Mesodermal cell (in vitro differentiated cells): ENCODE data around the gene AGFG1.

Source experiments
- H3K27ac ChIP-seq: 2 replicates; pipeline ENCODE4 v1.7.0; 2013; ENCODE audit warnings: mild to moderate bottlenecking, low read depth, low read length, moderate library complexity; ENCODE audit not compliant: severe bottlenecking
- H3K36me3 ChIP-seq: 2 replicates; pipeline ENCODE4 v1.7.1; 2013; ENCODE audit warnings: mild to moderate bottlenecking, low read length, moderate library complexity; ENCODE audit not compliant: control insufficient read depth, insufficient read depth
- H3K4me1 ChIP-seq: one replicate; pipeline ENCODE4 v1.7.1; 2013; ENCODE audit warnings: mild to moderate bottlenecking, low read length; ENCODE audit not compliant: insufficient read depth, control insufficient read depth, poor library complexity, severe bottlenecking
- H3K4me3 ChIP-seq: 2 replicates; pipeline ENCODE4 v1.7.0; 2013; ENCODE audit warnings: low read length, control low read depth, mild to moderate bottlenecking; ENCODE audit not compliant: insufficient read depth, poor library complexity, severe bottlenecking; ENCODE audit errors: extremely low read depth
- H3K9me3 ChIP-seq: 2 replicates; pipeline ENCODE4 v1.7.1; 2013; ENCODE audit warnings: mild to moderate bottlenecking, low read length, moderate library complexity; ENCODE audit not compliant: control insufficient read depth
- WGBS, 2 experiments: methylation state at CpG; one replicate each; pipeline ENCODE4 v1.1.5; 2013; ENCODE audit warnings: missing lambda C conversion rate in 2 of 2; ENCODE audit not compliant: insufficient coverage in 2 of 2; 5-methylcytosine and 5-hydroxymethylcytosine counted together

Gene AGFG1

DNA sequence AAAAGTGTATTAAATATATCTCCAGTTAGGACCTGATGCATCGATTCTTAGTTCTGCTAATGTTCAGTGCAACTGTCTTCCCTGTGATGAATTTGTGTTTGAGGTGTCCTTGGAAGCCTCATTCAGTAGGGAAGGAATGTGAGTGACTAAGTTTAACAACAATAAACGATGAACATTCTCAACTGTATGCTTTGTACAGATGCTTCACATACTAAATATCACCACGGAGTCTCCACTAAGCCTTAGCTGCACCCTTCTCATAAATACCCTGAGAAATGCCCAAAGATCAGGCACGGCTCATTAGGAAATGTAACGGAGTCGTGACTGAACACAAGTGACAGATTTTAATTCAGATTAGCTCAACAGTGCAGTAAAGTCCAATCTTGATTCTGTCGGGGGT, 24.4 kb upstream of the AGFG1 start:
- peaks cover 34% of the 10 kb centered on the region for H3K4me1 ChIP-seq
- H3K36me3 ChIP-seq: no peaks in the 10 kb centered on the region
- peak overlapping the region; percentile 37 for H3K27ac ChIP-seq
- H3K4me3 ChIP-seq: no peak overlapping the region
- H3K9me3 ChIP-seq: no peaks in the 10 kb centered on the region
- 82 to 88% methylated on average over 5 to 6 of the region's 7 CpGs for whole genome bisulfite sequencing, 2 experiments

DNA sequence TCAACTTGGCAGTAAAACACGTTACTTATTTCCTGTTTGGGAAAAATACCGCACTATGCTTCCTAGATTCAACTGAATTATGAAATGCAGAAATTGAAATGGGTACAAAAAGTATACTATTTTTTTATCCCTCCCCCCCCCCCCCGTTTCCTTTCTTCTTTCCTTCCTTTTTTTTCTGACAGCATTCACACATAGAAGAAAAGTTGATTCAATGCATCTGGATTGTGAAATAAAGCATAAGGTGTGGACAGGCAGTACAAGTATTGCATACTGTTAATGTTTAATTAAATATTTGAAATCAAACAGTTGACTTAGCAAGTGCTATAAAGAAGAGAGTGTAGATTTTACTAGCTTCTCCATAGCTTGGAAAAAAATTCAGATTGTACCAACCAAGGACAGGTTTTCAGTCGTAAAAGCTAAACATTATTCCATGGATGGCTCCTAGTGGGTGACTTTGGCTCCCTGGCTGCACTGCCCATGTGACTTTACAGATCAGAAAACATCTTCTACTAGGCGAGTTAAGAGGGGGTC, 21.6 kb upstream of the AGFG1 start:
- H3K4me1 ChIP-seq: peaks cover 24% of the 10 kb centered on the region
- H3K36me3 ChIP-seq: no peaks in the 10 kb centered on the region
- WGBS, 2 experiments: 85 to 100% methylated on average over 2 to 3 of the region's 5 CpGs
- no peaks in the 10 kb centered on the region for H3K9me3 ChIP-seq
- no peak overlapping the region for H3K4me3 ChIP-seq
- H3K27ac ChIP-seq: no peak overlapping the region

DNA sequence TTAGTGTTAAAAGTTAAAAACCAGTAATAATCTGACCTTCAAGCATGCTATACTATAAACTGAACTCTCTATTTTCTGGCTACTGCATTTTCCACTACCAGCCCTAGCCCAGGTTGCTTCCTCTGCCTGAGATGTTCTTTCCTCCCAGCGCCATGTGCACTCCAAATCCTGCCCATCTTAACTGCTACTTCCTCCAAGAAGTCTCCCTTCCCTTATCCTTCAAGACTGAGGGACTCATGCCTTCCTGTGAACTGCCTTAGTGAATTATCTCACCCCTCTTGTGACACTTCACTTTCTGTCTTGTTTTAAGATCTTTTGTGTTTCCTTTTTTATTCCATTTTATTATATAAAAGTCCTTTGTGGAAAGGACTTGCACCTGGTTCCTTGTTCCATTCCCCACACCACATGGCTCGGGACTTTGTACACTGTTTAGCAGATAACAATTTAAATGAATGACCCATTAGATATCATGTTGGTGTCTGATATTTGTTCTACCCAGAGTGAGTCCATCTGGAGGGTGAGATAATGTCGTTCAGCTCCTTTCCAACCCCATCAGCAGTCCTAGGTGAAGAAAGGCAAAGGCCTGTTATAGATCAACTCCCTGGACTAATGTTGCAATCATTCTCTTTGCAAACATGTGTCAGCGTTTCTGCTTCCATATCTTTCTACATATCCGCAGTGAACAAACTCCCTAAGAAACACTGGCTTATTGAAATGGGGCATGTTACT, 20.9 kb upstream of the AGFG1 start:
- WGBS, 2 experiments: 89 to 90% methylated on average over 3 to 4 of the region's 5 CpGs
- H3K27ac ChIP-seq: no peak overlapping the region
- H3K9me3 ChIP-seq: no peaks in the 10 kb centered on the region
- peaks cover 22% of the 10 kb centered on the region for H3K4me1 ChIP-seq
- H3K4me3 ChIP-seq: no peak overlapping the region
- H3K36me3 ChIP-seq: no peaks in the 10 kb centered on the region

DNA sequence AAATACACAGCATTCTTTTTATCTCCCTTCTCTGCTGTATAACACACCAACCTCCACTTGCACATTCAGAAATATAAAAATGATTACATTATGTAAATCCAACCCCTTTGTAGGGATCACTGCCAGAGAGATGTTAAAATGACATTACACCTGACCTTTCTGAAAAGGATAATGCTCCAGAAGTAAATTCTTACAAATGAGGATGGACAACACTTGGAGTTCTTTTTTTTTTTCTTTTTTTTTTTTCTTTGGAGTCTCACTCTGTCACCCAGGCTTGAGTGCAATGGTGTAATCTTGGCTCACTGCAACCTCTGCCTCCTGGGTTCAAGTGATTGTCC, 20.3 kb upstream of the AGFG1 start:
- H3K4me1 ChIP-seq: peaks cover 17% of the 10 kb centered on the region
- no peak overlapping the region for H3K4me3 ChIP-seq
- no peak overlapping the region for H3K27ac ChIP-seq

DNA sequence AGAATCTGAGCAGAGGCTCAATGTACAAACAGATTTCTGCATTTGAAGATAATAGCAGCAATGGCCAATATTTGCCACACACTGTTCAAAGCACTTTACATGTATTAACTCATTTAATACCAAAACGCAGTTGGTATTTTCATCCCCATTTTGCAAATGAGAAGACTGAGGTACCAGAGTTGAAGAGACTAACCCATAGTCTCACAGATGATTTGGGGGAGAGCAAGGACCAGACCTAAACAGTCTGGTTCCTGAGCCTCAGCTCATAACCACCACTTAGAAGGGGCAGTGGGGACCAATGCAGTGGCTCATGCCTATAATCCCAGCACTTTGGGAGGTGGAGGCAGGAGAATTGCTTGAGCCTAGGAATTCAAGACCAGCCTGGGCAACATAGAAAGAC, 18.1 kb upstream of the AGFG1 start:
- Histone ChIP-seq H3K36me3 (no peaks in the 10 kb centered on the region), H3K9me3 (no peaks in the 10 kb centered on the region), H3K27ac (no peak overlapping the region), H3K4me3 (no peak overlapping the region), H3K4me1 (peaks cover 4% of the 10 kb centered on the region)
- WGBS, 2 experiments: no CpG with 5 or more reads among the region's 1 CpG

More for the DNA sequence above, 20.3 kb upstream of the AGFG1 start:
- no peaks in the 10 kb centered on the region for H3K36me3 ChIP-seq
- no peaks in the 10 kb centered on the region for H3K9me3 ChIP-seq

DNA sequence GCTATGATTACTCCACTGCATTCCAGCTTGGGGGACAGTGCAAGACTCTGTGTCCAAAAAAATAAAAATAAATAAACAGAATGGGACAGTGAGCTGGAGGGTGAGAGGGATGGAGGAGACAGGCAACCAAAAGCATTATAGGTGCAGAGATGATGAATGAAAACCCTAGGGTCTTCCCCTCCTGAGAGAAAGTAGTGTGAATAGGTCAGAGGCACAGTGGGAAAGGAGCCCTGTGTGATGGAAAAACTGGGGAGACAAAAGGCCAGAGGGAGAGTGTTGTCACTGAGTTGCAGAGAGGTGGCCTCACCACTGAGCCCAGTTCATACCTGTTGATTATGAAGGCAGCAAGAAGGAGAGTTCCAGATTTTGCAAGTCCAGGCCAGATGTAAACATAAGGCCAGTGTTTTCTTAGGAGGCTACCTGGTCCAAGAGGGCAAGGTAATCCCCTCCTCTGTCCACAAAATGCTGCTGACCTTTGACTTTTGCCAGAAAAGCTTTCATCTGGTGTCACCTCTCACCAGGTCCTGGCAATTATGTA, 17.6 kb upstream of the AGFG1 start:
- H3K4me3 ChIP-seq: no peak overlapping the region
- H3K4me1 ChIP-seq: peaks cover 4% of the 10 kb centered on the region
- H3K27ac ChIP-seq: no peak overlapping the region
- H3K36me3 ChIP-seq: no peaks in the 10 kb centered on the region
- H3K9me3 ChIP-seq: no peaks in the 10 kb centered on the region

DNA sequence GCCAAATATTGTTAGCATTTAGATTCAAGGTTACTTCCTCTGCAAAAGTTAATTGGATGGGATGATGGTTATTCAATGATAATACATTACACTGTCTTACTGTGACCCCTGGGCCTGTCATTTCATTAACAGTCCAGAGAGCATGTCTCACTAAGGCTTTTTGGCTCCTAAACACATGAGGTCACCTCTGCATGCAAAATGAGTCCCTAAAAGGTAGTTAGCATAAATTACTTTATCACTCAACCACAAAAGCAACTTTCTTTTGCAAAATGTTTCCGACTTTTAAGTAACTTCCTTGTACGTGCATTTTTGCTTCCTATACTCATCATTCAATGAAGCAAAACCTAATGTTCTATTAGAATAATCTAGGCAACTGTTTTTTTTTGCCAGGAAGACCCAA, 16.8 kb upstream of the AGFG1 start:
- no peaks in the 10 kb centered on the region for H3K36me3 ChIP-seq
- no peaks in the 10 kb centered on the region for H3K9me3 ChIP-seq
- no peak overlapping the region for H3K4me3 ChIP-seq
- H3K4me1 ChIP-seq: peaks cover 4% of the 10 kb centered on the region
- no peak overlapping the region for H3K27ac ChIP-seq
- WGBS, 2 experiments: 60% methylated on average over 2 of the region's 2 CpGs; no CpG with 5 or more reads in 1 of the 2 experiments

DNA sequence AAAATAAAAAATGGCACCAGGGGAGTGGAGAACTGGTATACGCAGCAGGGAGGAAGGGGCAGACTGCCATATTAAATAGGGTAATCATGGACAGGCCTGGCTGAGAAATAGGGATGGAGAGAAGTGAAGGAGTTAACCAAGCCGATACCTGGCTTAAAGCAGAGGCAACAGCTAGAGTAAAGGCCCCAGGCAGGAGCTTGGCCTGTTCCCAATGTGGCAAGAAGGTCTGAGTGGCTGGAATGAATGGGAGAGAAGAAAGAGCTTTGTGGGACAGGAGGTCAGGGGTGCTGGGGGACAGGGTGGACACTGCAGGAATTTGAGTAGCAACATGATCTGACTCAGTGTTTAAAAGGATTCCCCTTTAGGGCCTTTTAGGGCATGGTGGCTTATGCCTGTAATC, 15.9 kb upstream of the AGFG1 start:
- no peaks in the 10 kb centered on the region for H3K9me3 ChIP-seq
- H3K27ac ChIP-seq: no peak overlapping the region
- 93 to 100% methylated on average over 2 of the region's 2 CpGs for WGBS, 2 experiments
- H3K4me3 ChIP-seq: no peak overlapping the region
- H3K4me1 ChIP-seq: peaks cover 4% of the 10 kb centered on the region
- no peaks in the 10 kb centered on the region for H3K36me3 ChIP-seq

DNA sequence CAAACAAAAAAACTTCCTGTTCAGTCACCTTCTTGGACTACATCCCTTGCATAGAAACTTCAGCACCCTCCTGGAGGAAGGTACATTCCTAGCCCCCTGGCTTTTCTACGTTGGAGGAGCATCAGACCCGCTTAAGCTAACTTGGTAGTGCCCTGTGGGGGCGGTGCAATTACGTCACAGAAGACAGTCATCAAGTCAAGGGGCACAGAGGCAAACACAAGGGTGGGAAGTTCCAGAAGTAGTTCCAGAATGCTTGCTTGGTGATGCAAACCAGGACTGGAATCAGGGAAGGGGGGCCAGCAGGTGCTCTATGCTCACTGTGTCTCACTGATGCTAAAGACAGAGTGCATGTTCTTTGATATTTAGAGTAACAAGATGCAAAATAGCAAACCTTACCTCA, 15.2 kb upstream of the AGFG1 start:
- H3K27ac ChIP-seq: no peak overlapping the region
- H3K4me3 ChIP-seq: no peak overlapping the region
- WGBS, 2 experiments: 81 to 83% methylated on average over 4 of the region's 4 CpGs

DNA sequence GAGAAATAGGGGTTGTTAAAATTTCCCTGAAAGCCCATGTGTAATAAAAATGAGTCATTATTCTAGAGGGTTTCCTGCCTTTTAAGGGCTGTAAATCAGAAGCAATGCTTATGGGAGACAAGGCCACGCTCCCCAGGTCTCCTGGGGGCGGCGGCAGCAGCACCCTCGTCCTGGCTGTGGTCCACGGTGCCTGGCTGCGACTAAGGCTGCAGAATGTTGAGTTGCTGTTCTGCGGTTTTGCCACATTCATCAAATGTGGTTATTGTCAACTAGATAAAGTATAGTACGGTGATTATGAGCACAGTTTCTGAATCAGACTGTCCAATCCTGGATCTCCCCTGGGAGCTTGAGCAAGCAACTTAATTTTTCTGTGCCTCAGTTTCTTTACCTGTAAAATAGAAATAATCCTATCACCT, 11.9 kb upstream of the AGFG1 start:
- Histone ChIP-seq H3K27ac (no peak overlapping the region), H3K36me3 (no peaks in the 10 kb centered on the region), H3K4me1 (peaks cover 4% of the 10 kb centered on the region), H3K4me3 (no peak overlapping the region), H3K9me3 (no peaks in the 10 kb centered on the region)
- WGBS, 2 experiments: 93 to 95% methylated on average over 6 to 8 of the region's 8 CpGs

More for the DNA sequence above, 15.2 kb upstream of the AGFG1 start:
- Histone ChIP-seq H3K36me3 (no peaks in the 10 kb centered on the region), H3K9me3 (no peaks in the 10 kb centered on the region), H3K4me1 (peaks cover 4% of the 10 kb centered on the region)

DNA sequence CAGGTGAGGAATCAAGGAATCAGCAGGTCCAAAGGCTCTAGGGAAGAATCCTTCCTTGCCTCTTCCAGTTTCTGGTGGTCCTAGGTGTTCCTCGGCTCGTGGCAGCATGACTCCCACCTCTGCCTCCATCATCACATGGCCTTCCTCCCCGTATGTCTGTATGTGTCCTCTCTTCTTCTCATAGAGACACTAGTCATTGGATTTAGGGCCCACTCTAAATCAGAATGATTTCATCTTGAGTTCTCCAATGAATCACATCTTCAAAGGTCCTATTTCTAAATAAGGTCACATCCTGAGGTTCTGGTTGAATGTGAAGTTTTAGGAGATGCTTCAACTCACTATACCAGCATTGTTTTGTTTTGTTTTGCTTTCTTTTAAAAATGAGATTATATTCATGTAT, 11.1 kb upstream of the AGFG1 start:
- Histone ChIP-seq H3K9me3 (no peaks in the 10 kb centered on the region), H3K27ac (no peak overlapping the region), H3K4me3 (no peak overlapping the region), H3K36me3 (no peaks in the 10 kb centered on the region), H3K4me1 (peaks cover 4% of the 10 kb centered on the region)
- 94% methylated on average over 3 of the region's 3 CpGs; no CpG with 5 or more reads in 1 of the 2 experiments for WGBS, 2 experiments
